ENCODE data around the gene MGARP.

Gene MGARP

DNA sequence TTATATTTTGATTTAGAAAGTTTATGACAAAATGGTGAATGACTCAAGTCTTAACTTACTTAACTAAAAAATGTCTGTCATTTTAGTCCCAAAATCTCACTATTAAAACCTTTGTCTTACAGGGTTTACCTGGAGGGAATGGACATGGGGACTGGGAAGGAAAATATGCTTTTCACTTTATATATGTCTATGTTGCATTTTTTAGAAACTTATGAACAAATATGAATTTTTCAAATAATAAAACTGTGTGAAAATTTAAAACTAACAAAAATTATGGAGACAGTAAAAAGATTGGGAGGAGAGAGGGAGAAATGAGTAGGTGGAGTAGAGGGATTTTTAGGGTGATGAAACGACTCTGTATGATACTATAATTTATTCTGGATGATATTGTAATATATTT, 6.2 kb downstream of the MGARP start:
- Histone ChIP-seq H2AFZ (ENCODE audit: low read depth, low read length) (no peak overlapping the region), H3K4ac (ENCODE audit: low read depth in 1 of 2, low read length in 2 of 2) (no peak overlapping the region), H3K9me3 (ENCODE audit: control insufficient read depth, low read length) (no peaks in the 10 kb centered on the region), H4K91ac (ENCODE audit: low read length) (no peak overlapping the region), H2BK15ac (ENCODE audit: low read depth, poor library complexity, severe bottlenecking) (no peak overlapping the region), H2AK5ac (ENCODE audit: low read length, severe bottlenecking) (no peak overlapping the region), H2BK120ac (ENCODE audit: low read depth, low read length) (no peak overlapping the region), H3K27me3 (ENCODE audit: control insufficient read depth in 1 of 2, insufficient read depth in 1 of 2, low read length in 2 of 2) (peaks cover 0 to 3% of the 10 kb centered on the region in 2 experiments), H2BK12ac (ENCODE audit: low read length in 2 of 2) (no peak overlapping the region), H3K36me3 (ENCODE audit: control insufficient read depth in 1 of 2, insufficient read depth in 2 of 2, low read depth in 1 of 2, low read length in 2 of 2) (no peaks in the 10 kb centered on the region), H3K23ac (ENCODE audit: low read length in 2 of 2) (no peak overlapping the region), H3K14ac (ENCODE audit: low read length in 2 of 2) (no peak overlapping the region), H2BK5ac (ENCODE audit: low read depth, low read length, poor library complexity, severe bottlenecking) (no peak overlapping the region), H4K8ac (ENCODE audit: low read length) (no peak overlapping the region), H3K9ac (ENCODE audit: low read length) (no peak overlapping the region), H3K4me3 (ENCODE audit: insufficient read depth in 1 of 2, low read depth in 1 of 2, low read length in 2 of 2) (no peak overlapping the region), H3K4me2 (ENCODE audit: low read length, poor library complexity, severe bottlenecking) (no peak overlapping the region), H3K18ac (ENCODE audit: low read depth in 1 of 2, low read length in 2 of 2) (no peak overlapping the region), H3K79me1 (replicated peaks; ENCODE audit: low read length, poor library complexity, severe bottlenecking) (peaks cover 1% of the 10 kb centered on the region), H3K4me1 (ENCODE audit: control insufficient read depth, insufficient read depth, low read depth, low read length) (no peaks in the 10 kb centered on the region), H3K27ac (ENCODE audit: low read length, poor library complexity, severe bottlenecking) (no peak overlapping the region)
- no peak for DNase-seq
- no CpG with 5 or more reads among the region's 1 CpG for WGBS

- no peak for DNase-seq
- Histone ChIP-seq H3K4me3 (ENCODE audit: insufficient read depth in 1 of 2, low read depth in 1 of 2, low read length in 2 of 2) (peak overlapping the region in 1 of 2 experiments; percentile 74), H2AK5ac (ENCODE audit: low read length, severe bottlenecking) (no peak overlapping the region), H3K36me3 (ENCODE audit: control insufficient read depth in 1 of 2, insufficient read depth in 2 of 2, low read depth in 1 of 2, low read length in 2 of 2) (no peaks in the 10 kb centered on the region), H3K9me3 (ENCODE audit: control insufficient read depth, low read length) (no peaks in the 10 kb centered on the region), H4K91ac (ENCODE audit: low read length) (no peak overlapping the region), H3K18ac (ENCODE audit: low read depth in 1 of 2, low read length in 2 of 2) (no peak overlapping the region), H2AFZ (ENCODE audit: low read depth, low read length) (no peak overlapping the region), H3K4me1 (ENCODE audit: control insufficient read depth, insufficient read depth, low read depth, low read length) (peaks cover 5% of the 10 kb centered on the region), H2BK120ac (ENCODE audit: low read depth, low read length) (no peak overlapping the region), H3K79me1 (replicated peaks; ENCODE audit: low read length, poor library complexity, severe bottlenecking) (no peaks in the 10 kb centered on the region), H3K14ac (ENCODE audit: low read length in 2 of 2) (no peak overlapping the region), H3K27me3 (ENCODE audit: control insufficient read depth in 1 of 2, insufficient read depth in 1 of 2, low read length in 2 of 2) (no peaks in the 10 kb centered on the region), H3K27ac (ENCODE audit: low read length, poor library complexity, severe bottlenecking) (peak overlapping the region; percentile 97), H2BK5ac (ENCODE audit: low read depth, low read length, poor library complexity, severe bottlenecking) (no peak overlapping the region), H4K8ac (ENCODE audit: low read length) (no peak overlapping the region), H3K23ac (ENCODE audit: low read length in 2 of 2) (no peak overlapping the region), H3K9ac (ENCODE audit: low read length) (no peak overlapping the region), H3K4me2 (ENCODE audit: low read length, poor library complexity, severe bottlenecking) (no peak overlapping the region), H2BK12ac (ENCODE audit: low read length in 2 of 2) (no peak overlapping the region), H2BK15ac (ENCODE audit: low read depth, poor library complexity, severe bottlenecking) (no peak overlapping the region), H3K4ac (ENCODE audit: low read depth in 1 of 2, low read length in 2 of 2) (no peak overlapping the region)
- no CpG with 5 or more reads among the region's 1 CpG for WGBS
Measured at GRCh38 chr4:139267301-139267700, 12.7 kb downstream of the MGARP start.

GRCh38 chr4:139266583-139267257, 13.3 kb downstream of the MGARP start:
- Histone ChIP-seq H3K4ac (ENCODE audit: low read depth in 1 of 2, low read length in 2 of 2) (no peak overlapping the region), H2BK120ac (ENCODE audit: low read depth, low read length) (no peak overlapping the region), H2BK5ac (ENCODE audit: low read depth, low read length, poor library complexity, severe bottlenecking) (peak overlapping the region; percentile 24), H3K27ac (ENCODE audit: low read length, poor library complexity, severe bottlenecking) (peak overlapping the region; percentile 97), H3K9ac (ENCODE audit: low read length) (peak overlapping the region; percentile 66), H4K91ac (ENCODE audit: low read length) (no peak overlapping the region), H3K9me3 (ENCODE audit: control insufficient read depth, low read length) (no peaks in the 10 kb centered on the region), H3K18ac (ENCODE audit: low read depth in 1 of 2, low read length in 2 of 2) (no peak overlapping the region), H3K4me1 (ENCODE audit: control insufficient read depth, insufficient read depth, low read depth, low read length) (peaks cover 5% of the 10 kb centered on the region), H3K4me2 (ENCODE audit: low read length, poor library complexity, severe bottlenecking) (peak overlapping the region; percentile 82), H3K36me3 (ENCODE audit: control insufficient read depth in 1 of 2, insufficient read depth in 2 of 2, low read depth in 1 of 2, low read length in 2 of 2) (no peaks in the 10 kb centered on the region), H2BK15ac (ENCODE audit: low read depth, poor library complexity, severe bottlenecking) (no peak overlapping the region), H3K14ac (ENCODE audit: low read length in 2 of 2) (no peak overlapping the region), H3K27me3 (ENCODE audit: control insufficient read depth in 1 of 2, insufficient read depth in 1 of 2, low read length in 2 of 2) (no peaks in the 10 kb centered on the region), H4K8ac (ENCODE audit: low read length) (no peak overlapping the region), H3K4me3 (ENCODE audit: insufficient read depth in 1 of 2, low read depth in 1 of 2, low read length in 2 of 2) (peak overlapping the region in 1 of 2 experiments; percentile 74), H3K79me1 (replicated peaks; ENCODE audit: low read length, poor library complexity, severe bottlenecking) (no peaks in the 10 kb centered on the region), H3K23ac (ENCODE audit: low read length in 2 of 2) (no peak overlapping the region), H2BK12ac (ENCODE audit: low read length in 2 of 2) (no peak overlapping the region), H2AFZ (ENCODE audit: low read depth, low read length) (no peak overlapping the region), H2AK5ac (ENCODE audit: low read length, severe bottlenecking) (no peak overlapping the region)
- 22% methylated on average over 14 of the region's 14 CpGs for WGBS
- peak; percentile 84 for DNase-seq

DNA sequence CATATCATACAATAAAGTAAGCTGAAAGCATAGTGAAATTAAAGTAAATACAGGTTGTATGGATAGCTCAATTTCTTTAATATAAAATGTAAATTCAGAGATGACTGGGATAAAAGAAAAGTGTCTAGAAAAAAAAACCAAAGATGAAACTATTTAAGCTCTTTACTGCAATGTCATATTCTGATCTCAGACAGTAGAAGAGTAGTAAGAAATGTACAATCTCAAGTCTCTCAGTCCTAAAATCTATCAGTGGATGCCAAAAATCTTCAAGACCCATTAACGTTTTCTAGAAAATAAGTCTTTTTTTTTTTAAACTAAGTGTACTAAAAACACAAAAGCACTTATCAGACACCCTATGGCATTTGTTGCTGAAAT, 13.8 kb downstream of the MGARP start:
- no peak overlapping the region for H2AFZ ChIP-seq (ENCODE audit: low read depth, low read length)
- H2BK15ac ChIP-seq (ENCODE audit: low read depth, poor library complexity, severe bottlenecking), result no peak overlapping the region
- H2BK12ac ChIP-seq (ENCODE audit: low read length in 2 of 2), result no peak overlapping the region
- H3K9me3 ChIP-seq (ENCODE audit: control insufficient read depth, low read length), result no peaks in the 10 kb centered on the region
- no peak overlapping the region for H3K14ac ChIP-seq (ENCODE audit: low read length in 2 of 2)
- peak overlapping the region in 1 of 2 experiments; percentile 74 for H3K4me3 ChIP-seq (ENCODE audit: insufficient read depth in 1 of 2, low read depth in 1 of 2, low read length in 2 of 2)
- no peak overlapping the region for H2BK5ac ChIP-seq (ENCODE audit: low read depth, low read length, poor library complexity, severe bottlenecking)
- no peaks in the 10 kb centered on the region for H3K79me1 ChIP-seq (replicated peaks; ENCODE audit: low read length, poor library complexity, severe bottlenecking)
- H4K91ac ChIP-seq (ENCODE audit: low read length), result no peak overlapping the region
- no peak overlapping the region for H4K8ac ChIP-seq (ENCODE audit: low read length)
- no peak overlapping the region for H3K23ac ChIP-seq (ENCODE audit: low read length in 2 of 2)
- H3K4me2 ChIP-seq (ENCODE audit: low read length, poor library complexity, severe bottlenecking), result peak overlapping the region; percentile 82
- no peak for DNase-seq
- H3K4ac ChIP-seq (ENCODE audit: low read depth in 1 of 2, low read length in 2 of 2), result no peak overlapping the region
- H3K4me1 ChIP-seq (ENCODE audit: control insufficient read depth, insufficient read depth, low read depth, low read length), result peaks cover 5% of the 10 kb centered on the region
- H3K36me3 ChIP-seq (ENCODE audit: control insufficient read depth in 1 of 2, insufficient read depth in 2 of 2, low read depth in 1 of 2, low read length in 2 of 2), result no peaks in the 10 kb centered on the region
- peak overlapping the region; percentile 97 for H3K27ac ChIP-seq (ENCODE audit: low read length, poor library complexity, severe bottlenecking)
- H3K9ac ChIP-seq (ENCODE audit: low read length), result peak overlapping the region; percentile 66
- 0% methylated on average over 1 of the region's 1 CpG for WGBS
- no peak overlapping the region for H3K18ac ChIP-seq (ENCODE audit: low read depth in 1 of 2, low read length in 2 of 2)
- no peak overlapping the region for H2AK5ac ChIP-seq (ENCODE audit: low read length, severe bottlenecking)
- no peaks in the 10 kb centered on the region for H3K27me3 ChIP-seq (ENCODE audit: control insufficient read depth in 1 of 2, insufficient read depth in 1 of 2, low read length in 2 of 2)
- no peak overlapping the region for H2BK120ac ChIP-seq (ENCODE audit: low read depth, low read length)

All from mesenchymal stem cell (in vitro differentiated cells and primary cell).